Kidney (tissue), 14 donors: Measurements from ENCODE around the gene ARHGAP26. TPM values are rescaled to one million over a fixed set of nuclear protein-coding genes. Genes with fewer than 3 reads are reported as not detected.

Source experiments
- DNase-seq, 5 donors: peaks; one replicate each; pipeline ENCODE4 v3.0.0-alpha.2; 2013 to 2020
- FAIRE-seq: peaks from 2 replicates; lab custom pipeline; 2012; peaks lifted over from hg19 to GRCh38; lab: Jason Lieb, UNC
- H3K27ac ChIP-seq, 2 donors: one replicate each; pipeline ENCODE4 v1.7.0; 2013; ENCODE audit warnings: low read depth in 2 of 2, low read length in 2 of 2, inconsistent platforms in 1 of 2
- H3K27me3 ChIP-seq: one replicate; pipeline ENCODE4 v1.7.1; 2013; ENCODE audit warnings: low read length, inconsistent platforms; ENCODE audit not compliant: control insufficient read depth, insufficient read depth
- H3K36me3 ChIP-seq, 3 donors: one replicate each; pipeline versions ENCODE4 v1.7.0 to v1.7.1; 2013; ENCODE audit warnings: low read length in 3 of 3, control low read depth in 1 of 3, inconsistent platforms in 1 of 3; ENCODE audit not compliant: insufficient read depth in 3 of 3, control insufficient read depth in 2 of 3
- H3K4me1 ChIP-seq, 3 donors: one replicate each; pipeline versions ENCODE4 v1.7.0 to v1.7.1; 2013; ENCODE audit warnings: low read length in 3 of 3, inconsistent platforms in 1 of 3, low read depth in 1 of 3; ENCODE audit not compliant: control insufficient read depth in 2 of 3, insufficient read depth in 2 of 3
- H3K4me3 ChIP-seq, 3 donors: one replicate each; pipeline versions ENCODE4 v1.7.0 to v1.8.1; 2013; ENCODE audit warnings: low read length in 3 of 3, control low read depth in 1 of 3, inconsistent platforms in 1 of 3
- H3K9ac ChIP-seq, 3 donors: one replicate each; pipeline versions ENCODE4 v1.7.0 to v1.7.1; 2013; ENCODE audit warnings: low read length in 3 of 3, control low read depth in 1 of 3, inconsistent platforms in 1 of 3
- H3K9me3 ChIP-seq, 3 donors: one replicate each; pipeline versions ENCODE4 v1.7.0 to v1.7.1; 2013; ENCODE audit warnings: low read length in 3 of 3, control low read depth in 1 of 3, inconsistent platforms in 1 of 3; ENCODE audit not compliant: control insufficient read depth in 2 of 3, insufficient read depth in 1 of 3
- CTCF ChIP-seq: IDR thresholded peaks from 3 replicates; pipeline ENCODE4 v1.5.1; 2012; ENCODE audit warnings: mild to moderate bottlenecking, moderate library complexity, borderline replicate concordance; ENCODE audit not compliant: insufficient read depth; ENCODE audit errors: extremely low read depth
- intact Hi-C: fragments of 100-400 bp; cut with DNase I; formaldehyde crosslinking; loops from one replicate; pipeline ENCODE4 v1.11.1; 2022
- polyA plus RNA-seq: library from polyadenylated mRNA; stranded (reverse); fragments of 350-450 nt; fragmentation: Illumina TruSeq; extraction: RNeasy Lipid Tissue Mini Kit (QIAGEN cat#74804); gene quantifications from one replicate; pipeline ENCODE4 v1.2.3, GENCODE V29; 2014; ENCODE audit warnings: low read depth, low replicate concordance; ENCODE audit not compliant: insufficient read depth
- total RNA-seq: library from RNA; stranded (reverse); fragmentation: NEBNext Ultra II Directional; extraction: Animal tissue kit (Norgen Biotek cat#: 25700); gene quantifications from one replicate; pipeline ENCODE4 v1.2.1, GENCODE V29; 2021
- donor health status: control.
- donor health status: control.
- donor health status: control.
- donor health status: control.
- donor health status: control.
- donor health status: DM: yes; HTN: yes; CAD: no.
- donor health status: Normal renal cell carcinoma (clear cell type).

ARHGAP26 gene
- total and polyA plus RNA-seq, 2 donors from 2014 or later = 2.5 to 85.7 TPM

- no peaks in the 10 kb centered on the region for H3K27me3 ChIP-seq
- no peaks in the 10 kb centered on the region for H3K36me3 ChIP-seq
- no peak for TF ChIP-seq CTCF
- intact Hi-C loops = no loop called here
- no peak overlapping the region for H3K4me3 ChIP-seq
- H3K9me3 ChIP-seq = peaks cover 0 to 4% (median 0%) of the 10 kb centered on the region in 3 donors
- H3K4me1 ChIP-seq = peaks cover 0 to 10% (median 0%) of the 10 kb centered on the region in 3 donors
- DNase-seq (no peak), FAIRE-seq (no peak)
- H3K27ac ChIP-seq = no peak overlapping the region
- no peak overlapping the region for H3K9ac ChIP-seq
Observed at GRCh38 chr5:143187495-143187894, 417.3 kb downstream of the ARHGAP26 start.

- Histone ChIP-seq H3K36me3 (no peaks in the 10 kb centered on the region), H3K4me3 (no peak overlapping the region), H3K9ac (no peak overlapping the region), H3K27me3 (no peaks in the 10 kb centered on the region), H3K27ac (no peak overlapping the region), H3K4me1 (peaks cover 0 to 4% (median 0%) of the 10 kb centered on the region in 3 donors), H3K9me3 (peaks cover 0 to 4% (median 0%) of the 10 kb centered on the region in 3 donors)
- no peak for TF ChIP-seq CTCF
- FAIRE-seq (no peak), DNase-seq (no peak)
- intact Hi-C loops = no loop called here
Observed at GRCh38 chr5:143188083-143188482, 417.9 kb downstream of the ARHGAP26 start.

GRCh38 chr5:143188692-143189091 lies 418.5 kb downstream of the ARHGAP26 start:
- no peaks in the 10 kb centered on the region for H3K36me3 ChIP-seq
- no peaks in the 10 kb centered on the region for H3K27me3 ChIP-seq
- DNase-seq (no peak), FAIRE-seq (no peak)
- H3K9ac ChIP-seq = no peak overlapping the region
- no peak overlapping the region for H3K27ac ChIP-seq
- H3K9me3 ChIP-seq = peaks cover 0 to 4% (median 0%) of the 10 kb centered on the region in 3 donors
- intact Hi-C loops = no loop called here
- H3K4me1 ChIP-seq = no peaks in the 10 kb centered on the region
- H3K4me3 ChIP-seq = no peak overlapping the region
- TF ChIP-seq CTCF = no peak

GRCh38 chr5:143190260-143190810 lies 420.2 kb downstream of the ARHGAP26 start:
- FAIRE-seq = no peak
- H3K9ac ChIP-seq = no peak overlapping the region
- H3K4me1 ChIP-seq = peaks cover 0 to 2% (median 0%) of the 10 kb centered on the region in 3 donors
- intact Hi-C loops = no loop called here
- peaks cover 0 to 4% (median 0%) of the 10 kb centered on the region in 3 donors for H3K9me3 ChIP-seq
- H3K36me3 ChIP-seq = no peaks in the 10 kb centered on the region
- H3K27ac ChIP-seq = no peak overlapping the region
- no peak overlapping the region for H3K4me3 ChIP-seq
- no peak for DNase-seq
- TF ChIP-seq CTCF = no peak
- H3K27me3 ChIP-seq = no peaks in the 10 kb centered on the region
